ENCODE results near the gene NXN. TPM values are rescaled to one million over a fixed set of nuclear protein-coding genes. Genes with fewer than 3 reads are reported as not detected.

Gene NXN
- total and polyA plus RNA-seq, 2 donors (not counting 1 experiment from before 2014, with no cell fraction given), result 0.04 to 0.17 TPM

DNA sequence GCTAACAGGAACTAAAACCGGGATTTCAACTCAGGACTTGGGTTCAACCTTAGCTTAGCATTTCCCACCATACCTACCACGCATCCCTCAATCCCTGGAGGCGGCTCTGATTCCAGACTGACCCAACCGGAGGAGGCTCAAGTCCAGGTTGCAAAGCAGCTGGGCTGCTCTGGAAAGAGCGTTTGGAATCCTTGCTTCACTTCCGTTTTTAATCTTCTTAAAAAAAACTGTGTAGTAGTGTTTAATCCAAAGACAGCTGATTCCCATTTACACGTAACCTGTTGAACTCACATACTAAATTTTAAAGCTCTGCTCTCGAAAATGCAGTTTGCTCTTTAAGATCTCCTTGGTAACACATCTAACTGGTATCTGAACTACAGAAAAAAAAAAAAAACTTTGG lies 50.0 kb downstream of the NXN start:
- ChIA-PET CTCF (no interaction called here), POLR2A (no interaction called here)
- Mint-ChIP-seq H3K9me3 (ENCODE audit: insufficient read depth) (no peaks in the 10 kb centered on the region), H3K4me3 (no peak overlapping the region), H3K27me3 (peaks cover 17% of the 10 kb centered on the region), H3K27ac (no peak overlapping the region), H3K4me1 (no peaks in the 10 kb centered on the region)
- Histone ChIP-seq H3K36me3 (replicated peaks in 1 of 2; ENCODE audit: control extremely low read depth in 1 of 2, control insufficient read depth in 1 of 2, extremely low read depth in 1 of 2, insufficient read depth in 2 of 2, low read length in 1 of 2) (no peaks in the 10 kb centered on the region), H3K27ac (ENCODE audit: low read length in 2 of 2) (no peak overlapping the region), H3K4me3 (ENCODE audit: control extremely low read depth in 1 of 5, extremely low read depth in 1 of 5, insufficient read depth in 1 of 5, low read depth in 2 of 5, low read length in 4 of 5) (no peak overlapping the region), H3K79me2 (ENCODE audit: control insufficient read depth, insufficient read depth, low read length) (no peaks in the 10 kb centered on the region), H2AFZ (ENCODE audit: insufficient read depth, low read depth, low read length, poor library complexity, severe bottlenecking) (no peak overlapping the region), H3K27me3 (replicated peaks in 1 of 4; ENCODE audit: control extremely low read depth in 1 of 4, control insufficient read depth in 3 of 4, insufficient read depth in 4 of 4, low read length in 3 of 4) (no peaks in the 10 kb centered on the region), H3K9me3 (ENCODE audit: control extremely low read depth in 1 of 3, control insufficient read depth in 2 of 3, insufficient read depth in 1 of 3, low read length in 2 of 3) (no peaks in the 10 kb centered on the region), H4K20me1 (ENCODE audit: control insufficient read depth, insufficient read depth, low read length, poor library complexity, severe bottlenecking) (no peaks in the 10 kb centered on the region), H3K4me1 (ENCODE audit: control insufficient read depth in 2 of 2, insufficient read depth in 2 of 2, low read length in 2 of 2) (no peaks in the 10 kb centered on the region), H3K4me2 (replicated peaks; ENCODE audit: low read depth, low read length, poor library complexity, severe bottlenecking) (no peak overlapping the region), H3K9ac (ENCODE audit: low read length) (no peak overlapping the region)
- WGBS (ENCODE audit: insufficient coverage), result 100% methylated on average over 1 of the region's 8 CpGs
- DNase-seq (no peak), ATAC-seq (ENCODE audit: low read depth) (no peak)
- intact Hi-C loops (cut with micrococcal nuclease), result no loop called here
- no peak for TF ChIP-seq EZH2 (IDR thresholded peaks at IDR 0.05; ENCODE audit: borderline replicate concordance, insufficient read depth, low read depth, low read length, poor library complexity, severe bottlenecking)
- TF ChIP-seq, protein P1, sequence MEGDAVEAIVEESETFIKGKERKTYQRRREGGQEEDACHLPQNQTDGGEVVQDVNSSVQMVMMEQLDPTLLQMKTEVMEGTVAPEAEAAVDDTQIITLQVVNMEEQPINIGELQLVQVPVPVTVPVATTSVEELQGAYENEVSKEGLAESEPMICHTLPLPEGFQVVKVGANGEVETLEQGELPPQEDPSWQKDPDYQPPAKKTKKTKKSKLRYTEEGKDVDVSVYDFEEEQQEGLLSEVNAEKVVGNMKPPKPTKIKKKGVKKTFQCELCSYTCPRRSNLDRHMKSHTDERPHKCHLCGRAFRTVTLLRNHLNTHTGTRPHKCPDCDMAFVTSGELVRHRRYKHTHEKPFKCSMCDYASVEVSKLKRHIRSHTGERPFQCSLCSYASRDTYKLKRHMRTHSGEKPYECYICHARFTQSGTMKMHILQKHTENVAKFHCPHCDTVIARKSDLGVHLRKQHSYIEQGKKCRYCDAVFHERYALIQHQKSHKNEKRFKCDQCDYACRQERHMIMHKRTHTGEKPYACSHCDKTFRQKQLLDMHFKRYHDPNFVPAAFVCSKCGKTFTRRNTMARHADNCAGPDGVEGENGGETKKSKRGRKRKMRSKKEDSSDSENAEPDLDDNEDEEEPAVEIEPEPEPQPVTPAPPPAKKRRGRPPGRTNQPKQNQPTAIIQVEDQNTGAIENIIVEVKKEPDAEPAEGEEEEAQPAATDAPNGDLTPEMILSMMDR (IDR thresholded peaks at IDR 0.05), result no peak

DNA sequence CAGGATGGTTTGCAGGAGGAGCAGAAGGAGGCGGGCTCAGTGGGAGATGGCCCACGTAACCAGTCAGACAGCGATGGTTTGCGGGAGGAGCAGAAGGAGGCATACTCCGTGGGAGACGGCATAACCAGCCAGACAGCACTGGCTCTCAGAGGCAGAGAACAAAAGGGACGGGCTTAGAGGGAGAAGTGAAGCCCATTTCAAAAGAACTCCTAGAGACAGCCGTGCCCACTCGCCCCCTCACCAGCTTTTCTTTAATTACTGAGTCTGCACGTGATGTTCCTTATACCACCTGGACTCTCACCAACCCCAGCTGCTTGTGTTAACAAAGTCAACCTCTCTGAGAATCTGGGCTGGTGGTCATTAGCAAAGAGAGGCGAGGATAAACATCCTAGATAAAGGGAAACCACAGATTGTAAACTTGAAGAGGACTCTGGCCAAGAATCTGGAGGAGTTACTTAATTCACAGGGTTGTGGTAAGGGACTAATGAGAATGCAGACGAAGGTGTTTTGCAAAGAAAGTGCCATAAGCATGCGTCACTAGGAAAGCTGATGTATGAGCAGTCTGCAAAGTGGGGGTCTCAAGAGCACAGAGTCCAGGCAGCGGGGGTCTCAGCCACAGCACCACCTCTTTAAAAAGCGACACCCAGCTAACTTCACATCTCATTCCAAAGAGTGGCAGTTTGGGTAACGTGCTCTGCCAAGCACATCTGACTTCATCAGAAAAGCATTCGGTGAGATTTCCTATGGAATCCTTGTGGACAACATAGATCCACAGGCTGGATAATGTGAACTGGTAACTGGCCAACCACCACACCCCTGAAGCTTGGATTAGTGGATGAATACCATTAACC lies 51.7 kb downstream of the NXN start:
- no peaks in the 10 kb centered on the region for H3K9me3 Mint-ChIP-seq (ENCODE audit: insufficient read depth)
- Histone ChIP-seq H4K20me1 (ENCODE audit: control insufficient read depth, insufficient read depth, low read length, poor library complexity, severe bottlenecking) (no peaks in the 10 kb centered on the region), H3K79me2 (ENCODE audit: control insufficient read depth, insufficient read depth, low read length) (no peaks in the 10 kb centered on the region), H3K4me1 (ENCODE audit: control insufficient read depth in 2 of 2, insufficient read depth in 2 of 2, low read length in 2 of 2) (no peaks in the 10 kb centered on the region), H3K27ac (ENCODE audit: low read length in 2 of 2) (no peak overlapping the region), H3K9ac (ENCODE audit: low read length) (no peak overlapping the region), H3K4me2 (replicated peaks; ENCODE audit: low read depth, low read length, poor library complexity, severe bottlenecking) (no peak overlapping the region), H2AFZ (ENCODE audit: insufficient read depth, low read depth, low read length, poor library complexity, severe bottlenecking) (no peak overlapping the region), H3K4me3 (ENCODE audit: control extremely low read depth in 1 of 5, extremely low read depth in 1 of 5, insufficient read depth in 1 of 5, low read depth in 2 of 5, low read length in 4 of 5) (no peak overlapping the region), H3K9me3 (ENCODE audit: control extremely low read depth in 1 of 3, control insufficient read depth in 2 of 3, insufficient read depth in 1 of 3, low read length in 2 of 3) (no peaks in the 10 kb centered on the region), H3K27me3 (replicated peaks in 1 of 4; ENCODE audit: control extremely low read depth in 1 of 4, control insufficient read depth in 3 of 4, insufficient read depth in 4 of 4, low read length in 3 of 4) (no peaks in the 10 kb centered on the region), H3K36me3 (replicated peaks in 1 of 2; ENCODE audit: control extremely low read depth in 1 of 2, control insufficient read depth in 1 of 2, extremely low read depth in 1 of 2, insufficient read depth in 2 of 2, low read length in 1 of 2) (no peaks in the 10 kb centered on the region)
- H3K4me1 Mint-ChIP-seq, result no peaks in the 10 kb centered on the region
- ChIA-PET CTCF (interaction anchor here (0.7 kb wide), 1 partner anchor 305 kb away, joined by 4 read pairs; no protein-coding TSS in a partner anchor), POLR2A (no interaction called here)
- no peak for TF ChIP-seq EZH2 (IDR thresholded peaks at IDR 0.05; ENCODE audit: borderline replicate concordance, insufficient read depth, low read depth, low read length, poor library complexity, severe bottlenecking)
- TF ChIP-seq, protein P1 (IDR thresholded peaks at IDR 0.05), result no peak
- intact Hi-C loops (cut with micrococcal nuclease), result no loop called here
- peaks cover 13% of the 10 kb centered on the region for H3K27me3 Mint-ChIP-seq
- no peak for DNase-seq
- H3K27ac Mint-ChIP-seq, result no peak overlapping the region
- ATAC-seq (ENCODE audit: low read depth), result no peak
- 86% methylated on average over 12 of the region's 17 CpGs for WGBS (ENCODE audit: insufficient coverage)
- no peak overlapping the region for H3K4me3 Mint-ChIP-seq

All from B cell (primary cell).